Ramos (cell line): ENCODE results near the gene AKT3.

ENCODE experiments used
- in situ Hi-C: fragments of 300-500 bp; cut with MboI; formaldehyde crosslinking; loops from one replicate; pipeline ENCODE4 v1.14.3; 2022; ENCODE audit warnings: low sequenced_read_pairs; ENCODE audit not compliant: unreplicated experiment

The AKT3 gene

GRCh38 chr1:243454328-243454997, 395.6 kb downstream of the AKT3 start:
- in situ Hi-C loops = no loop called here

GRCh38 chr1:243452092-243452491, 398.0 kb downstream of the AKT3 start:
- in situ Hi-C loops = no loop called here

- in situ Hi-C loops = no loop called here
Measured at GRCh38 chr1:243449373-243449772, 400.7 kb downstream of the AKT3 start.

GRCh38 chr1:243447844-243448243, 402.2 kb downstream of the AKT3 start:
- in situ Hi-C loops = no loop called here

GRCh38 chr1:243447347-243447746, 402.7 kb downstream of the AKT3 start:
- in situ Hi-C loops = no loop called here

GRCh38 chr1:243443557-243443956, 406.5 kb downstream of the AKT3 start:
- in situ Hi-C loops = no loop called here

- in situ Hi-C loops = no loop called here
Measured at GRCh38 chr1:243441601-243442000, 408.4 kb downstream of the AKT3 start.

- in situ Hi-C loops = no loop called here
Measured at GRCh38 chr1:243440406-243440805, 409.6 kb downstream of the AKT3 start.

- in situ Hi-C loops = no loop called here
Measured at GRCh38 chr1:243438815-243439214, 411.2 kb downstream of the AKT3 start.
